Stimulated activated CD4-positive, alpha-beta T cell treated with anti-CD3 and anti-CD28 coated beads, TNF-alpha, amount 100 ng/mL, for 4 hours (primary cell): ENCODE measurements around the gene NKAIN2.

Source experiments
- DNase-seq, 3 experiments: peaks; one replicate each; pipeline ENCODE4 v3.0.0-alpha.2; 2020; ENCODE audit warnings: low read depth in 3 of 3

Gene NKAIN2

DNA sequence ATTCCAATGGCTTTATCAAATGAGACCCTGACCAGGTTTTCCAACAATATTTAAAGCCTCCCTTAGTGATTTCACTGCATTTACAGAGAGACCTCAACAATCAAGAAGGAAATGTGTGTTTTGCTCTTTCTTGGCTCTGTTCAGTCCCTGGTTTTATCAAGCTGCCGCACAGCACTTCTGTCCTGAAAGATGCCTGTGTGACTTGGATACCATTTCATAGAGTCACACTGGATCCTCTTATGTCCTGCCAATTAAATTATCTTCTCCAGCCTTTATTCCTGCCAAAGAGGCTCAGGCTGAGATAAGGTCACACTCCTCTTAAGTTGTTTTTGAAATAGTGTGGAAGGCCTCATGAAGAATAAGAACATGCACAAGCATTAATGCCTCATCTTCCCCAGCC, 961.6 kb downstream of the NKAIN2 start:
- DNase-seq, result no peak

DNA sequence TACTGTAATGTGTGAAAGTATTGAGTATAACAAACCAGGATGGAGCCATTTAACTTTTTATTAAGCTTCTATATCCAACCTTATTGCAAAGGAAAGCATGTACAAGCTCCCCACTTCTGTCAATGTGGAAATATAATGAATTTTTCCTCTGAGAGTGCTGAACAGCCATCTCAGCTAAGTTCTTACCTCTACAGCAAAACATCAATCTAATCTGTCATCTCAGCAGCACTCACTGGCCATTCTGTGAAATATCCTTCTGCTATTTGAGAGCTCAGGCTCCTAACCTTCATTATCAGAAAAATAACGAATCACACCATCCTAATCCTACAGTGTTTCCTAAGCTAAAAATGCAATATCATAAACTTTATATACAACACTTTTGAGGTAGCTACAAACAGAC, 964.6 kb downstream of the NKAIN2 start:
- DNase-seq, result no peak

DNA sequence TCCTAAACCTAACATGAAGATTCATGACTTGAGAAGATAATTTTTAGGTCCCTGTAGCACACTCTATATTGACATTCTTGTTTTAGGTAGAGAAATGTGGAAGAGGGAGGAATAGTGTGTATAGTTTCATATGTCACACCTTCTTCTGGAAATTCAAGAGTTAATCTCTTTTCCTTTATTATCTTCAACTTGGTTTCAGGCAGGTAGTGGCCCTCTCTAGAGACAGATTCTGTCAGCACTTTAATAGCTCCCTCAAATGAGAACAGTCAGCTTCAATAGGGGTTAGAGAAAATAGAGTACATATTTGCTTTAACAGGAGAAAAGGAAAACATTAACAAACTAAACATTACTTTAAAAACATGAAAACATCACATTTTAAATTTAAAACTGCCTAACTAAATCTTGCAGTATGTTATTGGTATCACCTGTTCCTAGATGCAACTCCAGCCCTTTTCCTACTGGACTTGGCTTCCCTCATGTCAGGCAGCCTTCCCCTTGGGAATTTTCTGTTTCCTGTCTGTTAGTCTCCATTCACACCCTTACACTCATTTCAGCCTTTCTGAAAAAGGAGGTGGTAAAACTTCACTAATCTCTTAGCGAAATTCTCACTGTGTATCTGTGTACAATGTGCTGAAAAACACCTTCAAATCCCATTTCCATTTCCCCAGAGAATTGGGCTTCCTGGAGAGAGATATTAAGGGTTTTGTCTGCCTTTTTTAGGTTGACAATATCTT, 966.3 kb downstream of the NKAIN2 start:
- DNase-seq, result no peak

DNA sequence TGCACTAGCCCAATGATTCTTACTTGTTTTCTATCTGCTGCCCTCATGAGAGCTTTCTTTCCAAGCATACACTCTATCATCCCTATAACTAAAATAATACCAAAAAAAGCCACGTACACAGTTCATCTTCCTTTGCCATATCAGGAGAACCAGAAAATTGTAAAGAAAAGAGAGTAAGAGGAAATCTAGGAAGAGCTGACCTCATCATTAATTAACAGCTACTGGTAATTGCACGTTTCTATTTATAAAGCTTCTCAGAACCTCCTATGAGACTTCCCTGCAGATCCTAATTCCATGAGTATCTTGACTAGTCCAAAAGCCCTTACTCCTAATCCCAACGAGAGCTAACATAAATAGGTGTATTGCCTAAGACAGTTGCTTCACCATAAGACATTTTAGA, 967.1 kb downstream of the NKAIN2 start:
- DNase-seq, result no peak

DNA sequence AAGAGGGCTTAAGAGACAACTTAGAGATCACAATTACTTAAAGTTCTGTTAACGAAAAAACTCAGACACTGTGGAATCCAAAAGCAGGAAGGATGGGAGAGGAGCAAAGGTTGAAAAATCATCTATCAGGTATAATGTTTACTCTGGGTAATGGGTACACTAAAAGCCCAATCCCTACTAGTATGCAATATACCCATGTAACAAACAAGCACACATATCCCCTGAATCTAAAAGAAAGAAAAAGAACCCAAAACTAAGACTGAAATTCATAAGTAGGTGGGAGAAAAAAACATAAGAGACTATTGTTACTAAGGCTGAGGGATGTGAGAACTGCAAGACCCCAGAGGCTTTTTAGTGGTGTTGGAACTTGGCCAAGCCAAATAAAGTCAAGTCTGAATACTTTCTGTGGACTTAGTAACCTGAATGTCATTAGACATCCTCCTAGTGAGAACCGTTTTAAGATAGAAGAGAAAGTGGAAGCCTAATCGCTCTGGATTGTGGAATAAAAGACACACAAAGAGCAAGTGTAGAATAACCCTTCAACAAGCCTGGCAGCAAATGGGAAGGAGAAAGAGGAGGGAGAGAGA, 969.2 kb downstream of the NKAIN2 start:
- DNase-seq, result no peak

DNA sequence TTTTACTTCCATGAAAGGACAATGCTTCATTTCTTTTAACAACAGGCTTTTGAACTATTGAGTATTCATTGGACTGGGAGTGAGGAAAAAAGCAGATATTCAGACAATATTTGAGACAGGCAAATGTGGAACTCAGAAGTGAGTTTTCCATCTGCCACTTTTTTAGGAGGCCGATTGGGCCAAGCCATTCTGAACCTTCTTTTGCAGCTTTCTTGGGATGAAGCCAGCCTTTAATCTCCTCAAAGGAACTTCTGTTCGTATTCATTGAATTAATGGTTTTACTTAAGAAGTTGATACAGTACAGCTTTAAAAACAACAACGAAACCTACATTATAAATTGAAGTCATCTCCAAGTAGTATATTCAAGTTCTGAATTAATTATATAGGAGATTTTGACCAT, 971.5 kb downstream of the NKAIN2 start:
- no peak for DNase-seq

DNA sequence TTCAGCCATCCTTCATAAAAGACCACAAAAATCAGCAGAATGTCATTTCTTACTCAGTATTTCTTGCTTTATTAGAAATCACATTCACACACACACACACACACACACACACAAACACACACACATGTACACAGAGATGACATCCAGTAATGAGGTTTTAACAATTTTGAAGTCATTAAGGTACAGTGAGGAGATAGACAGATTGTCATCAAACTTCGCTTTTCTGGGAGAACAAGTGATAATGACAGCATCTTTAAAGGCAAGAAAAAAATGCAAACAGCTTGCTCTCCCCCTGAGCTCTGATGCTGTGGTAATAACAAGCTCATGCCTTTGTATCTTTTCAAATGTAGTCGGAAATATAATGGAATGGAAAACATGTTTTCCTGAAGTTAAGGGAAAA, 974.2 kb downstream of the NKAIN2 start:
- no peak for DNase-seq

DNA sequence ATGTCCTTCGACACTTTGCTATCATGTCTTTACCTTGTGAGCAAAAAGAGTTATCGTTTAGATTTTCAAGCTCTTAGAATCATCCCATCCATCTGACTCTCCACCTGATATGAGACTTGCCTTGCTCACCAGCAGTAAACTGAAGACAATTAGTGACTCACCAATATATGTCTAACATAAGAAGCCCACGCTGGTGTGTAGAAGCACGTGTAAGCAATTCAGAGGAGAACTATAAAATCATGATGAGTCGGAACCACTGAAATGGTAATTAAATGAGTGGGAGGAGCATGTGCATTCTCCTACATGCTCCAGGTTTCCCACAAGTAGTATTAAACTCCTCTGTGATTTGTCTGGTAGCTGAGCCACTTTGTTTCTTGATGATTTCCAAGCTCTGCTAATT, 977.0 kb downstream of the NKAIN2 start:
- DNase-seq, result no peak

DNA sequence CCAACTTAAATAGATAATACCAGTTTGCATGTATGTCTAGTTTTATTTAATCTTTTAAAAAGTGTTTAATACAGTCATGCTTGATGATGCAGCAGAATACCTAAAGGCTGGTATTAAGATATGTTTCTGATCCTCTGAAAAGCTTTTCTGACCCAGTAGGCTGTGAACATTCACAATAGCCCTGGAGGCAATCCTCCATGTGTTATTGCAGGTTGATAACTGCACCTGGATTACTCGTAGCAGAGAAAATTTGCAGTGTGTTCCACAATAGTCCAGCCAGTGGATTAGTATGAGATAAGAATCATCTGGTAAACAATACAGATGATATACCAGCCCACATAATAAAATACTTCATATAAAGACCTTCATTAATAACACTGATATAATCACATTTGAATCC, 979.7 kb downstream of the NKAIN2 start:
- DNase-seq, result no peak

DNA sequence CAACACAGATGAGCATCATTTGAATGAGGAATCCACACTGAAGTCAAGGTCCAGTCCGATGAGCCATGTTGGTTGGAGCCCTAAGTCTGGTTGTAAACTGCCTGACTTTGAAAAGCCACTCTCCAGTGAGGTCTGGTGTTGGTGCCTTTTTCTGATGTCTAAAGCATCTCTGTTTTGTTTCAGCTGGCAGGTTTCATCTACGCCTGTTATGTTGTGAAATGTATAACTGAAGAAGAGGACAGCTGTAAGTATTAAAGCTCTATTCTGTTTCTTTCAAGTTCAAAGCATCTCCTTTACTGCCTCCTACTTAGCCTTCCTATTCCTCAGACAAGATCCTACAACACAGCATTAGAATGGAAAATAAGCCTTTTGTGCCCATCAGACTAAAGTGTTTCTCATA, 987.5 kb downstream of the NKAIN2 start:
- DNase-seq, result no peak

DNA sequence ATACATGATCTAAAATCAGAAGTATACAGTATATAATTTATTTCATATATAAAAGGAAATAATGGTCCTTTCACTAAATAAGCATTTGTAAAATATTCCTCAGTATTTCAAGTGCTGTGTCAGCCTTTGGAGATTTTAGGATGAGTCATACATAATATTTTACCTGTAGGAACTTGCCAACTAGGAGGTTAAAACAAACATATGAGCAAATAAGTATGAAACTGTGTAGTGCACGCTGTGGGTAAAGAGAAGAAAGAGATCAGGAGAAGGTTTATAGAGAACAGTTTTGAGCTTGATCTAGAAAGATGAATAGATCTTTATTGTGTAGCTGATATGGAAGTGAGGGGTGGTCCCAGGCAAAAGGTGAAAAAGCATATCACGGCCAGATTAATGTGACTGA, 988.7 kb downstream of the NKAIN2 start:
- no peak for DNase-seq

DNA sequence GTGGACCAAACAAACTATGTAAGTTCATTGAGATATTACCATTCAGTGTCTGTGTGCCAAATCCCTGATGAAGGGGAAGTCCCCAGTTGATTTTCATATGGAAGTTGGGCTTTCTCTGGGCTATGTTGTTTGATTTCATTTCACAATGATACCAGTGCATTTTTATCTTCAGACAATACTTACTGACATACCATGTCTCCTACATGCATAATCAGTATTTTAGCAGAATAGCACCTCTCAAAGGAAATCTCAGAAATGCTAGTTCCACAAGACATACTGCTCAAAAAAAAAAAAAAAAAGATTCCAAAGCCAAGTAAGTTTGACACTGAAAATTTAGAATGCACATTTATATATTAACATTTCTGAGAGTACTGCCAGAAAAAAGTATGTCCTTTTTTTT, 989.7 kb downstream of the NKAIN2 start:
- no peak for DNase-seq

DNA sequence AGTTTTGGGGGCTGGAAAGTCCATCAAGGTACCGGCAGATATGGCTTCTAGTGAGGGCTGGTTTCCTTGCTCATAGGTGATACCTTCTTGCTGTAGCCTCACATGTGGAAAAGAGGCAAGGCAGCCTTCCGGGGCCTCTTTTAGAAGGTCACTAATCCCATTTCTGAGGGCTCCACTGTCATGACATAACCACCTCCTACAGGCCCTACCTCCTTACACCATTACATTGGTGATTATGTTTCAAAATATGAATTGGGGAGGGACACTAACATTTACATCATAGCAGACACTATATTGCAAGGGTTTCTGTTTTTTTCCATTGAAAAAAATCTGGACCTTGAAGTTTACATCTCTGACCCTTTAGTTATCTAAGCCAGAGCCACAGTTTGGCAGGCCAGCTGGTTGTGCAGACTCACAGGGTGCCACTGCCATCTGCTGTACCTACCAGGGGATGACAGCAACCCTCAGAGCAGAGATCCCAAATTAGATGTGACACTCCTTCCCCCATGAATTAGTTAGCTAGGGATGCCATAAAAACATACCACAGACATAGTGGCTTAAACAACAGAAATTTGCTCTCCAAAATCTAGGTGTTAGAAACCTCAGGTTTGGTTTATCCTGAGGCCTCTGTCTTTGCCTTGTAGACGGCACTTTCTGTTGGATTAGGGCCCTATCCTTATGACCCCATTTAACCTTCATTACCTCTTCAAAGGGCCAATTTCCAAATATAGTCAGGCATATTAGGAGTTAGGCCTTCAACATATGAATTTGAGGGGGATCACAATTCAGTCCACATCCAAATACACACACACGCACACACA, 992.2 kb downstream of the NKAIN2 start:
- no peak for DNase-seq

DNA sequence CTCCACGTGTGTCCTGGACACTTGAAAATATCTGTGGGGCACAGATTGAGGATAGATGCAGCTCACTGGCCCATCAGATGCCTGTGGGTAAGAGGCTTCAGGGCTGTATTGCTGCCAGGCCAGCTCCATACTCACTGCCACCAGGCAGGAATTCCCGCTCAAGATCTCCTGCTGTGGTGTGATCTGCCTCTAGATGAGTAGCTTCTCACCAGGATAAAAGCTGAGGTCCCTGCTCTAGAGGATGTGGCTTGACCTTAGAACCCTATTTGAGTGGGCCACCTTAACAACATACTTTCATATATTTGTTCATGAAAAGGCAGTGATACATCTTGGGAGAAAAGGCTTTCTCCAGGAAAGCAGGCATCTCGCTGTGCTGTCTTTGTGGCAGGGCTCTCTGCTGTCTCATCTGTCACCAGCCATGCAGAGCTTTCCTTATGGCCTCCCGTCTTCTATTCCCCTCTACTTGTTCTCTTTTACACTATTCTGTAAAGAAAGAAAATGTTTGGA, 992.9 kb downstream of the NKAIN2 start:
- no peak for DNase-seq

DNA sequence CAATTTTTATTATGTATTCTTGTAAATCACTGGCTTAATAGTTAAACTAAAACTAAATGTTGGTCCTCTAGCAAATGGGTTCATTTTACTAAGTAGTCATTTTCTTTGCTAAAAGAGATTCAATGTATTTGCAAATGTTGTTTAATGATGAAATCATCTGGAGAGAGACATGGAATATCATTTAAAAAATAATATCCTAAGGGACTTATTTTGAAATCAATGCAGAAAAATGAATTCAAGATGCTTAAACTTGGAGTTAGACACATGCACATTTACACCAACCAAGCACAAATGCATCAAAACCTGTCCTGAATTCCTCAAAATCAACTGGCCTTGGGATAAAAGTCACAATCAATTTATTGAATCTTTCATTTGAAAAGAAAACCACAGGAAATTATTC, 993.6 kb downstream of the NKAIN2 start:
- DNase-seq, result no peak

DNA sequence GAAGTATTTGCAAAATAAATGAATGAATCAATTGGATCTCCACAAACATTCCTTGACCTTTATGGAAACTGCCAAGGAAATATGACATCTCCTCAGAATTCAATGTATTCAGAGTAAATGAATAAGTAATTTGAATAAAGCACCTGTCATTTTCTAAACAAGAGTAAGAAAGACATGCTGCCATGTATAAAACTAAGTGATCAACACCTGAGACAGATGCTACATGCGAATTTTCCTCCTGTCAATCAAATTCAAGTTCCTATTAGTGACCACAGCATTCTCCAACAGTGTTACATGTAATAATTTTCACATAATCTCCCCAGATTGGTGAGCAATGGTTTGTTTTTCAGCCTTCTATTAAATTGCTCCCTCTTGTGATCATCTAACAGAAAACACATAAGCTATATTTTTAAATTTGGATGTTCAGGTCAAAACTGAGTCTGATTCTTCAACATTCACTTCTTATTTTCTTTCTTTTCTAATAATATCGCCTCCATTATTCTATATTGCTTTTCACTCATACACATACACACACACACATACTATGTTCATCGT, 995.4 kb downstream of the NKAIN2 start:
- no peak for DNase-seq

DNA sequence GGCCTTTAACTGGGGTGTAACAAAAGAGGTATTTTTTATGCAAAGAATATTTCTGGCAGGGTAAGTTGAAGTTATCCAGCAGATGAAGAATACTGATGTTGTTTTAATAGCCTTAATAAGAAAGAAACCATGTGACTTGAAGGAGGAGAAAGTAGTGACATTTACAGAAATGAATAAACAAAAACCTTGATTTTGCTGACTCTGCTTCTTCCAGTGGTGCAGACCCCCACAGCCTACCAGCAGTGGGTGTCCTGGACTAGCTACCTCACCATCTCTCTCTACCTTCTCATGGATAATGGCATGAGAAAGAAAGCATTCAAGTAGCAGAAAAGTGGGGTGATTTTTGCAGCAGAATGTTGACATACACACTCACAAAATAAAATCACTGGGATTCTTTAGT, 996.0 kb downstream of the NKAIN2 start:
- DNase-seq, result no peak

DNA sequence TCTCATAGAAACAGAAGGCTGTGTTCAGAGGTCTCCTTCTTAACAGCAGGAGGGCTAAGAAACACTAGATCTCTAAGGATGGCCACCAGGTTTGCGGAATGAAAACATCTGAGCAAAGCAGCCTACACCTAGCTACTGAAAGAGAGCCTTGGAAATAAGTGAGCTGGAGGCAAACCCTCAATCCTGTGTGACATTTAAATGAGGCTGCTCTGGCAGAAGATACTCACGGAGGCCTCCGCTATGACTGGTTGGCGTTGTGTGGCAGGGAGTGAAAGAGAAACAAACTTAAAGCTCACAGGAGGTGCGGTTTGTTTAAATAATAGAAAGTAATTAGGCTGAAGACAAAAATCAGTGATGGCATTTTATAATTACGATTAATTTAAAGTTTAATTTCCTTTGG, 996.6 kb downstream of the NKAIN2 start:
- DNase-seq, result no peak

DNA sequence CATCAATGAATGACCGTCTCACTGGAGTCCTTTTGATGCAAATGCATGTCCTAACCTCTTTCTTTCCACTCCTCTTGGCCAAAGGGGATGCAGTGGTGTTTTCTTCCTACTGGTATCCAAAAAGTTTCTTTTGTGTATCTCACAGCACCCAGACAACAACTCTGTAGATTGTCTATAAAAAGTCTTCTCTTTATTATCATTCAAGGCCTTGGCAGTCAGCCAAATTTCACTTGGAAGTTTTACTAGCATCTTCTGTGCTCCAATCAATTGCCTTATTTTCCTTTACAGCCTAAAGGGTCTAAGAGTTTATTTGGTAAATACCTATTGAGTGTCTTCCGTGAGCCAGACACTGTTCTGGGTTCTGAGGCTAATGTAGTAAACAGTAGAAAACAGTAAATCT, 1008.4 kb downstream of the NKAIN2 start:
- no peak for DNase-seq

DNA sequence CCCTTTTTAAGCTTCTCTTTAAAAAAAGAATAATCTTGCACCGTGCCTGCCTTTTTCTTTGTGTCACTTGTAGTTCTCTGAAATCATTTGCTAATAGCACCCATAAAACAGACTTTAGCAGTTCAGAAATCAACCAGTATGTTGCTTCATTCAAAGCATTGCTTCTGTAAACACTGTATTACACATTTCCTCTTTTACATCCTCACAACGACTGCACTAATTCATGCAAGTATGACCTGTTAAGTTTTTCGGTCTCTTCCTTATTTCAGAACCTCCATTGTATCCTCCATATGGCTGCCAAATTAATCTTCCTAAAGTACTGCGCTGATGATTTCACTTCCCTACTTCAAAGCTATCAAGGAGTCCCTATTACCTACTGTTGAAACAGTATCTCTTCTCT, 1015.7 kb downstream of the NKAIN2 start:
- DNase-seq, result no peak

DNA sequence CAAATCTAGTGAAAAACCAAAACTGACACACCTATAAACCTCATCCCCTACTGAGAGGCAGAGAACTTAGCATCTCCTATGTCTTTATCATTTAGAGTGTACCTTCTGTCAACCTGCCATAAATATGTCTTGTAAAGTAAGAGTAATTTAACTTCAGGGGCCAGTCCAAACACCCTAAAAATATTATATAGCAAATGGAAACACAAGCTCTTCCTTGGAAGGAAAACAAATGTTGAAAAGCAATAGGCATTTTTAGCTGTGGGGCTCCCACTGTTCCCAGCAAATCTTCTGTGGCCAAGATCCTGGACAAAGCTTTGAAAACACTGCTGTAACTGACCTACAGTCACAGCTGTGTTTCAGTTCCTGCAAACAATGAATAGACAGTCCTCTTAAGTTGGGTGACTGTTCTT, 1018.5 kb downstream of the NKAIN2 start:
- no peak for DNase-seq

DNA sequence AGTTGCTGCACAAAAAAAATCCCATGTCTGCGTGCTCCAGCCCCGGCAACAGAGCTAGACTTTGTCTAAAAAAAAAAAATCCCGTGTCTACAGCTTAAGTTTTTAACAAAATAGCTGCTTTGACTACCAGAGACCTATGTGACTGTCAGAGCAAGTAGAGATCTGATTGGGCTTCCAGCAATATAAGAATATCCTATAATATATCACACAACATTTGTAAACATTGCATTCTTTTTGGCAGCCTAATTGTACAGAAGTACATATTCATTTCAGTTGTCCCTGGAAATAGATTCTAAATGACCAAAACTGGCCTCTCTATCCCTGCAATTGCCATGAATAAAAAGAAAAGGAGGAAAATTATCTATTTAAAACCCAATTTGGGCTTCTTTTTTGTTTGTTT, 1019.1 kb downstream of the NKAIN2 start:
- DNase-seq, result no peak
